KMS-11 (cell line): ENCODE results near the gene SPATA33.
A peak's percentile ranks its signal among the peaks of the same experiment; 100 is the strongest.

ENCODE experiments used
- H2AFZ ChIP-seq: fragments of 200-600 bp; sonication (generic); 2 replicates; pipeline ENCODE4 v1.6.1; 2016; ENCODE audit warnings: antibody characterized with exemption, mixed run types, low read depth
- H3K27ac ChIP-seq: fragments of 200-600 bp; sonication (generic); 2 replicates; pipeline ENCODE4 v1.6.1; 2016; ENCODE audit warnings: mild to moderate bottlenecking, mixed run types
- H3K27me3 ChIP-seq: fragments of 200-600 bp; sonication (generic); 2 replicates; pipeline ENCODE4 v1.6.1; 2017; ENCODE audit warnings: mild to moderate bottlenecking, low read depth, mixed run types, moderate library complexity; ENCODE audit not compliant: insufficient read depth
- H3K36me3 ChIP-seq: fragments of 200-600 bp; sonication (generic); 2 replicates; pipeline ENCODE4 v1.6.1; 2017; ENCODE audit warnings: mild to moderate bottlenecking, mixed run types; ENCODE audit not compliant: insufficient read depth
- H3K4me1 ChIP-seq: fragments of 200-600 bp; sonication (generic); 2 replicates; pipeline ENCODE4 v1.6.1; 2016; ENCODE audit warnings: mild to moderate bottlenecking, low read depth, mixed run types; ENCODE audit not compliant: poor library complexity, severe bottlenecking
- H3K4me2 ChIP-seq: fragments of 200-600 bp; sonication (generic); 2 replicates; pipeline ENCODE4 v1.7.0; 2016; ENCODE audit warnings: mild to moderate bottlenecking, mixed run types
- H3K4me3 ChIP-seq: fragments of 200-600 bp; sonication (generic); IDR thresholded peaks from 2 replicates; pipeline ENCODE4 v1.6.1; 2017; ENCODE audit warnings: low read depth, low read length, mixed read lengths; ENCODE audit not compliant: insufficient read depth
- H3K79me2 ChIP-seq: fragments of 200-600 bp; sonication (generic); 2 replicates; pipeline ENCODE4 v1.6.1; 2016; ENCODE audit warnings: low read depth, mixed run types; ENCODE audit not compliant: insufficient read depth
- H3K9ac ChIP-seq: fragments of 200-600 bp; sonication (generic); 2 replicates; pipeline ENCODE4 v1.6.1; 2016; ENCODE audit warnings: mild to moderate bottlenecking, mixed run types
- H4K20me1 ChIP-seq: fragments of 200-600 bp; sonication (generic); 2 replicates; pipeline ENCODE4 v1.6.1; 2016; ENCODE audit warnings: mild to moderate bottlenecking, mixed run types; ENCODE audit not compliant: insufficient read depth
- CTCF ChIP-seq: fragments of 200-600 bp; sonication (generic); conservative IDR thresholded peaks from 2 replicates; pipeline ENCODE4 v1.6.1; 2017; ENCODE audit warnings: low read depth, mild to moderate bottlenecking, antibody characterized with exemption, low read length, moderate library complexity, mixed read lengths

Gene SPATA33

GRCh38 chr16:89655062-89655643 lies 2.5 kb upstream of the SPATA33 start:
- Histone ChIP-seq H3K27ac (no peak overlapping the region), H3K79me2 (peaks cover 44% of the 10 kb centered on the region), H3K9ac (no peak overlapping the region), H3K4me3 (no peak overlapping the region), H2AFZ (no peak overlapping the region), H3K4me2 (no peak overlapping the region), H3K27me3 (no peaks in the 10 kb centered on the region), H4K20me1 (no peaks in the 10 kb centered on the region), H3K36me3 (no peaks in the 10 kb centered on the region), H3K4me1 (peaks cover 18% of the 10 kb centered on the region)
- no peak for TF ChIP-seq CTCF

DNA sequence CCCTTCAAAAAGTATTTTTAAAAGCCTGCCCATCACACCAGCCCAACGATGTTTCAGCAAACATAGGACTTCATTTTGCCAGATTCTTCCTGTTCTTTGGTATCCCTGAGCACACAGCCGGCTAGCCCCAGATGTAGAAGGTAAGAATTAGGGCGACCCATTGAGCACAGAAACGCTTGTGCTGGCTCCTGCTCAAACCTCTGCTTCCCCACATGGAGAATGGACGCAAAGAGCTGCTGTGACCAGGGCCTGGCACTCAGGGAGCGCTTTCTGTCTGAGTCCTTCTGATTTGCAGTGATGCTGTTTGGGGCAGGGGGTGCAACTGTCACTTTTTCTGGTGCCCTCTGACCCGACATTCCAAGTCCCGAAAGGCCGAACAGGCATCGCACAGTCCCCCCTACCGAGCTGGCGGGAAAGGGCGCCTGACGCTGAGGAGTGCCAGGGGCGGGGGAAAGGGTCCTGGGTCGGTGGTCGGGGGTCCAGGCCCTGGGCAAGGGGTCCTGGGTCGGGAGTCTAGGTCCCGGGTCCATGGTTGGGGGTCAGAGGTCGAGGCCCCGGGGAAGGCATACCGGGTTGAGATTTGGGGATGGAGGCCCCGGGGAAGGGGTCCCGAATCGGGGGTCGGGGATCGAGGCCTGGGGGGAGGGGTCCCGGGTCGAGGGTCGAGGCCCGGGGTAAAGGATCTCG lies 1.1 kb upstream of the SPATA33 start:
- Histone ChIP-seq H3K27me3 (no peaks in the 10 kb centered on the region), H3K4me3 (no peak overlapping the region), H3K9ac (peak overlapping the region; percentile 66; the same call in 1 of the 2 replicates), H3K79me2 (peaks cover 44% of the 10 kb centered on the region), H3K4me1 (peaks cover 18% of the 10 kb centered on the region), H3K36me3 (no peaks in the 10 kb centered on the region), H4K20me1 (no peaks in the 10 kb centered on the region), H3K27ac (no peak overlapping the region), H2AFZ (no peak overlapping the region), H3K4me2 (peak overlapping the region; percentile 92)
- no peak for TF ChIP-seq CTCF

DNA sequence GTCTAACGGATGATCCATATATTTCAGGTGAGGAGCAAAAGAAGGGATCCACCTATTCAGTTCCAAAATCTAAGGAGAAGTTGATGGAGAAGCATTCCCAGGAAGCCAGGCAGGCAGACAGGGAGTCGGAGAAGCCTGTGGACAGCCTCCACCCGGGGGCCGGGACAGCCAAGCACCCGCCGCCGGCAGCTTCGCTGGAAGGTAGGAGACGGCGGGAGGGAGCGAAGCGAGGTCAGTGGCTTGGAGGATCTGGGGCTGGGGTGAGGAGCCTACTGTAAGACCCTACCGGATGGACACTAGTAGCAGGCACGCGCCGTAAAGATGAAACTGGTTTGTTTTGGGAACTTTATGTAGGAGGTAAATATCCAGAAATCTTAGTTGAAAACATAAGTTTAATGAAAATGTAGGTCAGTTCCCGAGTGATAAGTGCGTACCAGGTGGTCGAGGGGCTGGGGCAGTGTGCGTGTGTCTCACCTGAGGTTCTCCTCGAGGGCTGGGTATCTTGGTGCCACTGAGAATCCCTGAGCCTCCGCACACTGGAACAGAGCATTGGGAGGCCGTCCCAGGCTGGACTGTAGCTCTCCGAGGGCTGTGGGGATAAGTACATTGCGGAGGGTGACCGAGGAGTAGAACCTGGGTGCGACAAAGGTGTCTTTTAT lies 714 bp downstream of the SPATA33 start:
- no peaks in the 10 kb centered on the region for H4K20me1 ChIP-seq
- peak overlapping the region; percentile 49 for H3K9ac ChIP-seq
- no peak overlapping the region for H3K27ac ChIP-seq
- H3K4me1 ChIP-seq: peaks cover 18% of the 10 kb centered on the region
- H3K79me2 ChIP-seq: peaks cover 44% of the 10 kb centered on the region
- peak overlapping the region; percentile 80 for H2AFZ ChIP-seq
- peak overlapping the region; percentile 72 for H3K4me3 ChIP-seq
- no peak for TF ChIP-seq CTCF
- H3K27me3 ChIP-seq: no peaks in the 10 kb centered on the region
- peak overlapping the region; percentile 92 for H3K4me2 ChIP-seq
- H3K36me3 ChIP-seq: no peaks in the 10 kb centered on the region

- Histone ChIP-seq H3K4me3 (no peak overlapping the region), H3K4me2 (no peak overlapping the region), H3K36me3 (no peaks in the 10 kb centered on the region), H3K79me2 (peaks cover 32% of the 10 kb centered on the region), H3K4me1 (peaks cover 18% of the 10 kb centered on the region), H4K20me1 (no peaks in the 10 kb centered on the region), H2AFZ (no peak overlapping the region), H3K27ac (no peak overlapping the region), H3K9ac (no peak overlapping the region), H3K27me3 (no peaks in the 10 kb centered on the region)
- TF ChIP-seq CTCF: no peak
Measured at GRCh38 chr16:89660146-89660545, 2.5 kb downstream of the SPATA33 start.
